Epidermal melanocyte (primary cell): ENCODE measurements around the gene TPRN.

Experiments
- DNase-seq: peaks from one replicate; pipeline ENCODE4 v3.0.0; 2011; ENCODE audit warnings: low spot score; ENCODE audit not compliant: insufficient read length

Gene TPRN

GRCh38 chr9:137236238-137236935 lies 35.8 kb upstream of the TPRN start:
- peak; percentile 96 for DNase-seq

- DNase-seq: no peak
Observed at GRCh38 chr9:137235424-137236237, 35.1 kb upstream of the TPRN start.

- no peak for DNase-seq
Observed at GRCh38 chr9:137234758-137235423, 34.4 kb upstream of the TPRN start.

- DNase-seq: no peak
Observed at GRCh38 chr9:137234055-137234697, 33.6 kb upstream of the TPRN start.

DNA sequence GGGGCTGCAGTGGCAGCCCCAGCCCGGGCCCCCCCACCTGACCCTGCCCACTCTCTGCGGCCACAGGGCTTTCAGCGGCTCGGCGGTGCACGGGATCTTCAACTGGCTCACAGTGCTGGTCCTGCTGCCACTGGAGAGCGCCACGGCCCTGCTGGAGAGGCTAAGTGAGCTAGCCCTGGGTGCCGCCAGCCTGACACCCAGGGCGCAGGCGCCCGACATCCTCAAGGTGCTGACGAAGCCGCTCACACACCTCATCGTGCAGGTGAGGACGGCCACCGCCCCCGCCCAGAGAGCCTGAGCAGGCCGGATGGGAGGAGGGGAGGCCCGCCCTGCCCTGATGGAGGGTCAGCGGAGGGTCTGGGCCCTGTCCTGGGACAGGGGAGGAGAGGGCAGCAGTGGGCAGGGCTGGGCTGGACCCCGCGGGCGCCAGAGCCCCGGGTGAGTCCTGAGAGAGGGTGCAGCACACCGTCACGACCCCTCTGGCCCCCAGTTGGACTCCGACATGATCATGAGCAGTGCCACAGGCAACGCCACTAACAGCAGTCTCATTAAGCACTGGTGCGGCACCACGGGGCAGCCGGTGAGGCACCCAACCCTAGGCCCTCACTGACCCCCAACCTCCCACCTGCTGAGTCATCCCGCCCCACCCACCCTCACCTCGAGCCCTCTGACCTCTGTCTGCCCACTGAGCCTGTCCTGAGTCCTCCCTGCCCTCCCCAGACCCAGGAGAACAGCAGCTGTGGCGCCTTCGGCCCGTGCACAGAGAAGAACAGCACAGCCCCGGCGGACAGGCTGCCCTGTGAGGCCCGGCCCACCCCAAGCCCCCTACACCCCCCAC lies 32.8 kb upstream of the TPRN start:
- DNase-seq: no peak

GRCh38 chr9:137232510-137232909 lies 32.0 kb upstream of the TPRN start:
- no peak for DNase-seq

DNA sequence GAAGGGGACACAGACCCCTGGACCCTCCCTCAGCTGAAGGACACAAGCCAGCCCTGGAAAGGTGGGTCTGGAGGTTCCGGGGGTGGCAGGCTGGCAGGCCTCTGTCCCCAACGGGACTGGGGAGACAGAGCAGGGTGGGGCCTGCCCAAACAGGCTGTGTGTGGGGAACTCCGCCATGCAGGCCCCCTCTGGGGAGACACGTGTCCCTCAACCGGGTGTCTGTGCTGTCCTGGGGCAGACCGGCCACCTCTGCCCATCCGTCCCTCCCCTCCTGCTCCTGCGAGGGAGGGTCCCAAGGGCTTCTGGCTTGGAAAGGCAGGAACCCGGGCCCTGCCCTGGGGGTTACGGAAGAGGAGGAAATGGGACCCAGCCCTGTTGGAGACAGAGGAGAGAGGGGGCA lies 31.6 kb upstream of the TPRN start:
- no peak for DNase-seq

GRCh38 chr9:137231372-137232039 lies 31.0 kb upstream of the TPRN start:
- no peak for DNase-seq

DNA sequence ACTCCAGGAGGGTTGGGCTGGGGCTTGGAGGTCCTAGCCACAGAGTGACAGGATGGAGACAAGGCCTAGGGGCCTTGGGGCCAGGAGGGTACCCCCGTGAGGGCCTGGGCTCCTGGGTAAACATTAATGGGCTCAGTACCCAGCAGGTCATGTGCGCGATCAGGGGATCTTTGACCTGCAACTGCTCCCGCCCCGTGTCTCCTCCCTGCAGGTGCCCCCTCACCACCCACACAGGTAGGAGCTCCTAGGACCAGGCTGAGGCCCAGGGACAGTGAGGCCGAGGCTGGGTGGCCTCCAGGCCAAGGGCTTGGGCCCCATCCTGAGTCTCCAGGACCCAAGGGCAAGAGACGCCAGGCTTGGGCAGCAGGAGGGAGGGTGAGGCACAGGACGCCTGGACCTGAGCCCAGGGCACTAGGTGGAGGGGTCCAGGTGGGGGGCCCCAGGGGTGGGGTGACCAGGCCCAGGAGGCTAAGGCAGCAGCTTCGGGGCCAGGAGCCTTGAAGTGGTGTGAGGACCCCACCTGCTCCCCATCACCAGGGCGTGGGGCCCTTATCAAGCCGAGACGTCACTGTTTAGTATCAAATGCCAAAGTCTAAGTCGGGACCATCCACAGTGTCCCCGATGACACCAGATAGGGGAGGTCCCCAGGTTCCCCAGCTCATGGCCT lies 30.3 kb upstream of the TPRN start, which contains the start of gene SLC34A3:
Gene SLC34A3 (plus strand): TSS at position 197 of the 667 bp plus-strand sequence. CDS start 802 bp downstream, outside the sequence.
- DNase-seq: no peak

DNA sequence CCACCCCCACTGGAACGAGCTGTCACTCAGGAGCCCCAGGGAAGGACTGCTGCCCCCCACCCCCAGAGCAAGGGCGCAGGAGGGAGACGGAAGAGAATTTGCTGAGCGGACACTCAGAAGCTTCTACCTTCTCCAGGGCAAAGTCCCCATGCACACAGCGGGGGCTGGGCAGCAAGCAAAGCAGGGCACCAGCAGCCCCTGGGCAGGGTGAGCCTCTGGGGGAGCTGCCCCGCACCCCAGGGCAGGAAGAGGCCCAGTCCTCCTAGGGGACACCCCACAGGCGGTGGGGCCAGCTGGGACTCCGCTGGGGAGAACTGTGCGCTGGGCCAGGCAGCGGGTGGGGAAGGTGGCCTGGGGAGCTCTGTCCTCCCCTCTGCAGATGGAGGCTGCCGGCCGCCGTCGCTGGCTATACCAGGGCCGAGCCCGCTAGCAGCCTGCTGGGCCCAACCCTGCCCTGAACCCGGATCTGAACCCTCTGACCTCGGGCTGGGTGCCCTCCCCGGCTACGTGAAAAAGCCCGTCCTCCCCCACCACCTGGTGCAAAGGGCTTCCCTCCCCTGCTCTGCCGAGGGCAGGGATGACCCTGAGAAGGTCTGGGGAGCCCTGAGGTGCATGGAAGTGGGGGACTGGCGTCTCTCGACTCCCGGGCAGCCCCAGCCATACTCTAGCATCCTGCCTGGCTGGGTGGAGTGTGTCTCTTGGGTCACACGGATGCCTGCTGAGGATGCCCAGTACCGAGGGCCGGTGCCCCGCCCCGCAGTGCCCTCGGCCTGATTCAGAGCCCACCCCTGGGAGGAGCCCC lies 29.6 kb upstream of the TPRN start:
- no peak for DNase-seq

GRCh38 chr9:137228968-137229896 lies 28.7 kb upstream of the TPRN start:
- no peak for DNase-seq

GRCh38 chr9:137228506-137228967 lies 28.0 kb upstream of the TPRN start:
- DNase-seq: no peak

GRCh38 chr9:137227853-137228505 lies 27.4 kb upstream of the TPRN start:
- DNase-seq: no peak

GRCh38 chr9:137227054-137227852 lies 26.7 kb upstream of the TPRN start, which contains the start of gene RNF224:
TSS of gene RNF224 (plus strand) at chr9:137227502. CDS start at chr9:137228336, 834 bp downstream.
- DNase-seq: peak; percentile 91

DNA sequence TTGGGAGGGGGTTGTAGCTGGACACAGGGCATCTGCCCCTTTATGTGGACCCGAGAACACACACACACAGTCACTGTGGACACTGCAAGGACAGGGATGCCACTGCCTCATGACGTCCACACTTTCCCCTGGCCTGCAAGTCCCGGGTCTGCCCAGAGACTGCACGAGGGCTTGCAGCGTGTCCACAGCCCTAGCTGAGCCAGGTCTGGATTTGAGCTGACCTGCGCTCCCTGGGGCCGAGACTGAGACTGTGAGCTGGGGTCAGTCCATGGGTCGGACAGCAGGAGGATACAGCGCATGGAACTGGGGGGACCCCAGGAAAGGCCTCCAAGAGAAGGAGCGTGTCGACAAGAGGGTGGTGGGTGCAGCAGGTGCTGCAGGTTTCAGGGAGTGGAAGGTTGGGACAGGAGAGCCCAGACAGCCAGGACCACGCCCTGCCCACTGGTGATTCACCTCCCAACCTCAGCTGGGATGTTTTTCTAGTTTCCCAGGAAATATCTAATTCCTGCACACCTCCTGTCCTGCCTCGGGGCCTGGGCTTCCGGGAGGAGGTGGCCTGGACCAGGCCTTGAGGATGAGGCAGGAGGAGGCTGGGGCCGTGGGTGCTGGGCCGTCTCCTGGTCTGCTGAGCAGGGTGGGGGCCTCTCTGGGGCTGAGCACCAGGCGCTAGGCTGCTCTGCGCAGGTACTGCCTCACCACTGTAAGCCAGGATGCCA lies 26.0 kb upstream of the TPRN start:
- no peak for DNase-seq
